ENCODE data around the gene PRPF40A. TPM values are rescaled to one million over a fixed set of nuclear protein-coding genes. Genes with fewer than 3 reads are reported as not detected.
"Not testable (repeated sequence)": the region's sequence is repeated elsewhere in the genome, so short reads cannot be mapped to it uniquely, and the experiment has no call there.

Gene PRPF40A
- total RNA-seq, 4 donors from 2014 or later: 66.4 to 109 (median 82.8) TPM

GRCh38 chr2:152759290-152760072, 42.2 kb upstream of the PRPF40A start:
- H3K27me3 ChIP-seq: no peaks in the 10 kb centered on the region
- no peak for DNase-seq (ENCODE audit: low spot score in 2 of 2)
- TF ChIP-seq, protein P1, sequence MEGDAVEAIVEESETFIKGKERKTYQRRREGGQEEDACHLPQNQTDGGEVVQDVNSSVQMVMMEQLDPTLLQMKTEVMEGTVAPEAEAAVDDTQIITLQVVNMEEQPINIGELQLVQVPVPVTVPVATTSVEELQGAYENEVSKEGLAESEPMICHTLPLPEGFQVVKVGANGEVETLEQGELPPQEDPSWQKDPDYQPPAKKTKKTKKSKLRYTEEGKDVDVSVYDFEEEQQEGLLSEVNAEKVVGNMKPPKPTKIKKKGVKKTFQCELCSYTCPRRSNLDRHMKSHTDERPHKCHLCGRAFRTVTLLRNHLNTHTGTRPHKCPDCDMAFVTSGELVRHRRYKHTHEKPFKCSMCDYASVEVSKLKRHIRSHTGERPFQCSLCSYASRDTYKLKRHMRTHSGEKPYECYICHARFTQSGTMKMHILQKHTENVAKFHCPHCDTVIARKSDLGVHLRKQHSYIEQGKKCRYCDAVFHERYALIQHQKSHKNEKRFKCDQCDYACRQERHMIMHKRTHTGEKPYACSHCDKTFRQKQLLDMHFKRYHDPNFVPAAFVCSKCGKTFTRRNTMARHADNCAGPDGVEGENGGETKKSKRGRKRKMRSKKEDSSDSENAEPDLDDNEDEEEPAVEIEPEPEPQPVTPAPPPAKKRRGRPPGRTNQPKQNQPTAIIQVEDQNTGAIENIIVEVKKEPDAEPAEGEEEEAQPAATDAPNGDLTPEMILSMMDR (IDR thresholded peaks at IDR 0.05): no peak
- no peak for TF ChIP-seq EP300 (IDR thresholded peaks at IDR 0.05)
- no peak for TF ChIP-seq POLR2AphosphoS5 (IDR thresholded peaks at IDR 0.05)
- TF ChIP-seq POLR2A (IDR thresholded peaks at IDR 0.05): no peak
- H3K27ac ChIP-seq: no peak overlapping the region
- no peak overlapping the region for H3K4me3 ChIP-seq
- H3K36me3 ChIP-seq: peaks cover 40% of the 10 kb centered on the region
- H3K4me1 ChIP-seq: no peaks in the 10 kb centered on the region
- H3K9me3 ChIP-seq: no peaks in the 10 kb centered on the region
- 90% methylated on average over 6 of the region's 6 CpGs for WGBS

- Histone ChIP-seq H3K4me3 (no peak overlapping the region), H3K4me1 (no peaks in the 10 kb centered on the region), H3K36me3 (peaks cover 37% of the 10 kb centered on the region), H3K27ac (no peak overlapping the region), H3K9me3 (no peaks in the 10 kb centered on the region), H3K27me3 (no peaks in the 10 kb centered on the region)
- WGBS: 92% methylated on average over 13 of the region's 13 CpGs
- no peak for DNase-seq (ENCODE audit: low spot score in 2 of 2)
- no peak for TF ChIP-seq POLR2AphosphoS5 (IDR thresholded peaks at IDR 0.05)
- TF ChIP-seq EP300 (IDR thresholded peaks at IDR 0.05): no peak
- TF ChIP-seq, protein P1 (IDR thresholded peaks at IDR 0.05): no peak
- no peak for TF ChIP-seq POLR2A (IDR thresholded peaks at IDR 0.05)
Observed at GRCh38 chr2:152755029-152755428, 37.8 kb upstream of the PRPF40A start.

GRCh38 chr2:152747751-152748150, 30.5 kb upstream of the PRPF40A start:
- H3K27ac ChIP-seq; H3K4me3 ChIP-seq; H3K27me3 ChIP-seq; DNase-seq (ENCODE audit: low spot score in 2 of 2); H3K9me3 ChIP-seq; H3K4me1 ChIP-seq: not testable (repeated sequence)
- 87% methylated on average over 4 of the region's 4 CpGs for WGBS
- H3K36me3 ChIP-seq: peaks cover 11% of the 10 kb centered on the region

- H3K4me1 ChIP-seq: no peaks in the 10 kb centered on the region
- peaks cover 10% of the 10 kb centered on the region for H3K36me3 ChIP-seq
- H3K27ac ChIP-seq: no peak overlapping the region
- H3K9me3 ChIP-seq: no peaks in the 10 kb centered on the region
- no peak for DNase-seq (ENCODE audit: low spot score in 2 of 2)
- H3K27me3 ChIP-seq: no peaks in the 10 kb centered on the region
- H3K4me3 ChIP-seq: no peak overlapping the region
- no peak for TF ChIP-seq POLR2A (IDR thresholded peaks at IDR 0.05)
- TF ChIP-seq, protein P1 (IDR thresholded peaks at IDR 0.05): peak in 1 of 2 donors; percentile 34
- 52% methylated on average over 3 of the region's 3 CpGs for WGBS
Observed at GRCh38 chr2:152743002-152743401, 25.7 kb upstream of the PRPF40A start.

DNA sequence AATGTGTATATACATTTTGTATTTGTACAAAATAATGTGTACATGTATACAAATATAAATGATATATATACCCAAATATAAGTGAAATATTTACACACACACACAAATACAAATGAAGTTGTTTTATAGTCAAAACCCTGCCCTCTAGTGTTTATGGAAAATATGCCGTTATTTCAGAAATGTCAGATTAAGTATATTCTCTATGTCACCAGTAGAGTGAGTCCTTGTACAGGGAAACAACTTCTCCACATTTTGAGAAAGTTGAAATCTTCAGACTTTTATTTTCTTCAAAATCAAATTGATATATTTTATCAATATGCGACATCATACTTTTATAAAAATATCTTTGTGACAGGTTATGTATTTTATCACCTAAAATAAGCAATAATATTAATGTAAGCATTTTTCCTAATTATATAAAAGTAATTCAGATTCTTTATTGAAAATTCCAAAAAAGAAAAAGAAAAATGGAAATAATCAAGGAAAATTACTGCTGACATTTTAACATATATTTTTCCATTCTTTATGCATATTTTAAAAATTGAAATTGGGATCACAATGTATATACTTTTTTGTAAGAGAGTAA, 23.6 kb upstream of the PRPF40A start:
- Histone ChIP-seq H3K9me3 (no peaks in the 10 kb centered on the region), H3K4me3 (no peak overlapping the region), H3K4me1 (no peaks in the 10 kb centered on the region), H3K36me3 (peaks cover 26% of the 10 kb centered on the region), H3K27ac (no peak overlapping the region), H3K27me3 (no peaks in the 10 kb centered on the region)
- WGBS: 40% methylated on average over 2 of the region's 2 CpGs
- TF ChIP-seq POLR2AphosphoS5 (IDR thresholded peaks at IDR 0.05): no peak
- TF ChIP-seq, protein P1 (IDR thresholded peaks at IDR 0.05): peak; percentile 76 to 85
- no peak for DNase-seq (ENCODE audit: low spot score in 2 of 2)

DNA sequence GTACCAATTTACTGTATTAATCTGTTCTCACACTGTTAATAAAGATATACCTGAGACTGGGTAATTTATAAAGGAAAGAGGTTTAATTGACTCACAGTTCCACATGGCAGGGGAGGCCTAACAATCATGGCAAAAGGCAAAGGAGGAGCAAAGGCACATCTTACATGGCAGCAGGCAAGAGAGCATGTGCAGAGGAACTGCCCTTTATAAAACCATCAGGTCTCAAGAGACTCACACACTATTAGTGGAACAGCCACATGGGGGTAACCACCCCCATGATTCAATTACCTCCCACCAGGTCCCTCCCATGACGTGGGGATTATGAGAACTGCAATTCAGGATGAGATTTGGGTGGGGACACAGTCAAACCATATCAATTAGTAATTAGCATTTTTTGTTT, 22.4 kb upstream of the PRPF40A start:
- H3K27me3 ChIP-seq; DNase-seq (ENCODE audit: low spot score in 2 of 2); H3K4me1 ChIP-seq; H3K9me3 ChIP-seq; H3K27ac ChIP-seq; H3K4me3 ChIP-seq: not testable (repeated sequence)
- WGBS: 79% methylated on average over 1 of the region's 1 CpG
- peaks cover 30% of the 10 kb centered on the region for H3K36me3 ChIP-seq
